HL-60 (cell line): ENCODE results near the gene C6orf163.

Experiments used
- DNase-seq, 2 experiments: peaks; one replicate each; pipeline ENCODE4 v3.0.0-alpha.2; 2010 to 2020; ENCODE audit warnings: low read depth in 1 of 2, low spot score in 1 of 2
- H3K27ac ChIP-seq: fragments of 250-450 bp; sonication (Bioruptor Pico); replicated peaks from 2 replicates; pipeline ENCODE4 v1.5.1; 2020; ENCODE audit warnings: mild to moderate bottlenecking, moderate library complexity
- H3K27me3 ChIP-seq: fragments of 250-450 bp; sonication (Bioruptor Pico); 2 replicates; pipeline ENCODE4 v1.5.1; 2021; ENCODE audit warnings: mild to moderate bottlenecking, moderate library complexity; ENCODE audit not compliant: insufficient read depth, poor library complexity, severe bottlenecking
- H3K4me3 ChIP-seq: replicated peaks from 2 replicates; pipeline ENCODE4 v1.5.1; 2011; ENCODE audit warnings: mild to moderate bottlenecking, control low read depth, low read length; ENCODE audit not compliant: insufficient read depth
- CTCF ChIP-seq: IDR thresholded peaks from one replicate; pipeline ENCODE4 v1.5.1; 2011; ENCODE audit warnings: low read length, control low read depth, inconsistent platforms; ENCODE audit not compliant: insufficient read depth
- GABPA ChIP-seq: IDR thresholded peaks from 2 replicates; pipeline ENCODE4 v1.6.1; 2012; ENCODE audit warnings: low read depth
- POLR2AphosphoS5 ChIP-seq: IDR thresholded peaks from 2 replicates; pipeline ENCODE4 v1.6.1; 2012; ENCODE audit warnings: low read depth
- REST ChIP-seq: IDR thresholded peaks from 2 replicates; pipeline ENCODE4 v1.6.1; 2012; ENCODE audit warnings: low read depth; ENCODE audit not compliant: insufficient replicate concordance
- SPI1 ChIP-seq: IDR thresholded peaks from 2 replicates; pipeline ENCODE4 v1.6.1; 2012; ENCODE audit warnings: low read depth, mild to moderate bottlenecking, borderline replicate concordance

Gene C6orf163

DNA sequence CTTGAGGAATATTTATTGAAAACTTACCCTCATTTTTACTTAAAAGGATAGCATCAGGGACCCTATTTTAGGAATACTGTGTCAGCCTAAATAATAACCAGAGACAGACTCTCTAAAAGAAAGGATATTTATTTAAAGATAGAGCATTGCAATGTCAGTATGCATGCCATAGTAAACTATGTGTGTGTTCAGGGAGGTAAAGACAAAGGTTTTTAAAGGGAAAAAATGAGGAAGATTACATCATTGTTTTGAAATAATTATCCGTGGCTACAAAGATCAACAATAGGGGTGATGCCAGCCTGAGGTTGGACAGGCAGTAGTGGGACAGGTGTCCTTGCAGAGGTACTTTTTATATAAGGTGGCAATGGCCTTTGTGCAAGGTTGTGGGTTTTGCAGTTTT is 39.4 kb downstream of the C6orf163 start:
- TF ChIP-seq POLR2AphosphoS5 (no peak), CTCF (no peak), SPI1 (no peak), GABPA (no peak), REST (no peak)
- DNase-seq: no peak
- Histone ChIP-seq H3K27me3 (no peaks in the 10 kb centered on the region), H3K4me3 (no peak overlapping the region), H3K27ac (no peak overlapping the region)

DNA sequence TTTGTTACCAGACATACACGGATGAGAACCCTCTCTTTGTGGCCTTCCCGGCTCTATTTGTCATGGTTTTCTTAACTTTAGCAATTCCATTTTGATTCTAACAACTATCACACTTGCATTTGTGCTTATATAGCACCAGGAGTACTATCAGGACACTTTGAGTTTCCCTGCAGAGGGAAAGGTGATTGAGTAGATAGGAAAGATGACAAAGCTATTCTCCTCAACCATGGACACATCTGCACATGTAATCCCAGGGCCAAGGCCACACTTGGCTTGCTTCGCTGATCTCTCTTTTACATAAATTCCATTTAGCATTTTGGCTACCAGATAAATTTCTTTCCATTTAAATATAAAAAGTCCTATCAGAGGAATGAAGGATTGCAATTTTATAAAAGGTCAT is 39.8 kb downstream of the C6orf163 start:
- TF ChIP-seq REST (no peak), GABPA (no peak), CTCF (no peak), SPI1 (no peak)
- H3K4me3 ChIP-seq: no peak overlapping the region
- DNase-seq: no peak
- H3K27ac ChIP-seq: no peak overlapping the region
- no peaks in the 10 kb centered on the region for H3K27me3 ChIP-seq

DNA sequence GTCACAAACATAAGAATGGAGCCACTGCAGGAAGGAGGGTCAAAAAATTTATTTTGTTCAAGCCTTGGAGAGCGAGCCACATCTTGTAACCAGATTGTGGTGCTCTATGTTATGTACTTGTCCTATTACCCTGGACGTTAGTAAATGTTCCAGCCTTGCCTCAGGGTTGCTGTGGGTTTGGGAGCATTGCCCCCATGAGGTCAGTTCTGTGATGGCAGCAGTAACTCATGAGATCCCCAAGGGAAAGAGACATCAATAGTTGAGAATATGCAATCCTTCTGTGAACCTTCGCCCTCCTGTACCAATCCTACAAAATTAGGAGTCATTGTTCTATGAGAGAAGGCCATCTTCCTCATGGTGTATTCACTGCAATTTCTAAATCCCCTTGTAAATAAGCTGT is 46.7 kb downstream of the C6orf163 start:
- H3K27ac ChIP-seq: no peak overlapping the region
- peak in 1 of 2 experiments; percentile 56 for DNase-seq
- TF ChIP-seq CTCF (peak; percentile 45), GABPA (no peak), REST (no peak)
- H3K27me3 ChIP-seq: no peaks in the 10 kb centered on the region
- H3K4me3 ChIP-seq: no peak overlapping the region
